Neutrophil (primary cell): ENCODE measurements around the gene AFMID.

ENCODE experiments used
- H3K27ac ChIP-seq: fragments of 200-600 bp; sonication (generic); 2 replicates; pipeline ENCODE4 v1.5.1; 2016; ENCODE audit warnings: mild to moderate bottlenecking, moderate library complexity
- H3K27me3 ChIP-seq: fragments of 200-600 bp; sonication (generic); 2 replicates; pipeline ENCODE4 v1.6.0; 2016; ENCODE audit warnings: mild to moderate bottlenecking
- H3K36me3 ChIP-seq: fragments of 200-600 bp; sonication (generic); 2 replicates; pipeline ENCODE4 v1.5.1; 2017
- H3K4me1 ChIP-seq, 2 experiments: fragments of 200-600 bp in 1 of 2; sonication (generic) in 1 of 2; 1 replicate in 1 of 2; 2 replicates in 1 of 2; pipeline versions ENCODE4 v1.5.1 to v1.6.1; 2013 to 2016; ENCODE audit warnings: low read depth in 1 of 2, low read length in 1 of 2, mild to moderate bottlenecking in 1 of 2, moderate library complexity in 1 of 2; ENCODE audit not compliant: control insufficient read depth in 1 of 2, insufficient read depth in 1 of 2
- H3K4me3 ChIP-seq, 2 experiments: fragments of 200-600 bp in 1 of 2; sonication (generic) in 1 of 2; 1 replicate in 1 of 2; 2 replicates in 1 of 2; pipeline ENCODE4 v1.5.1; 2013 to 2016; ENCODE audit warnings: low read depth in 1 of 2, low read length in 1 of 2, mild to moderate bottlenecking in 1 of 2, moderate library complexity in 1 of 2
- H3K9me3 ChIP-seq: fragments of 200-600 bp; sonication (generic); 2 replicates; pipeline ENCODE4 v1.5.1; 2016
- TF ChIP-seq, protein P1 (sequence below): fragments of 200-600 bp; sonication (generic); IDR thresholded peaks from 2 replicates; pipeline ENCODE4 v1.5.1; 2016; ENCODE audit warnings: antibody characterized with exemption

AFMID gene

GRCh38 chr17:78223765-78224164 lies 36.6 kb downstream of the AFMID start:
- peaks cover 52% of the 10 kb centered on the region for H3K36me3 ChIP-seq
- H3K9me3 ChIP-seq: no peaks in the 10 kb centered on the region
- no peak overlapping the region for H3K27ac ChIP-seq
- H3K4me3 ChIP-seq: no peak overlapping the region
- peaks cover 4 to 9% of the 10 kb centered on the region in 2 experiments for H3K4me1 ChIP-seq
- TF ChIP-seq, protein P1, sequence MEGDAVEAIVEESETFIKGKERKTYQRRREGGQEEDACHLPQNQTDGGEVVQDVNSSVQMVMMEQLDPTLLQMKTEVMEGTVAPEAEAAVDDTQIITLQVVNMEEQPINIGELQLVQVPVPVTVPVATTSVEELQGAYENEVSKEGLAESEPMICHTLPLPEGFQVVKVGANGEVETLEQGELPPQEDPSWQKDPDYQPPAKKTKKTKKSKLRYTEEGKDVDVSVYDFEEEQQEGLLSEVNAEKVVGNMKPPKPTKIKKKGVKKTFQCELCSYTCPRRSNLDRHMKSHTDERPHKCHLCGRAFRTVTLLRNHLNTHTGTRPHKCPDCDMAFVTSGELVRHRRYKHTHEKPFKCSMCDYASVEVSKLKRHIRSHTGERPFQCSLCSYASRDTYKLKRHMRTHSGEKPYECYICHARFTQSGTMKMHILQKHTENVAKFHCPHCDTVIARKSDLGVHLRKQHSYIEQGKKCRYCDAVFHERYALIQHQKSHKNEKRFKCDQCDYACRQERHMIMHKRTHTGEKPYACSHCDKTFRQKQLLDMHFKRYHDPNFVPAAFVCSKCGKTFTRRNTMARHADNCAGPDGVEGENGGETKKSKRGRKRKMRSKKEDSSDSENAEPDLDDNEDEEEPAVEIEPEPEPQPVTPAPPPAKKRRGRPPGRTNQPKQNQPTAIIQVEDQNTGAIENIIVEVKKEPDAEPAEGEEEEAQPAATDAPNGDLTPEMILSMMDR: no peak
- peaks cover 27% of the 10 kb centered on the region for H3K27me3 ChIP-seq

GRCh38 chr17:78224231-78225087 lies 37.3 kb downstream of the AFMID start:
- peaks cover 4 to 9% of the 10 kb centered on the region in 2 experiments for H3K4me1 ChIP-seq
- TF ChIP-seq, protein P1: no peak
- H3K36me3 ChIP-seq: peaks cover 49% of the 10 kb centered on the region
- no peak overlapping the region for H3K27ac ChIP-seq
- peaks cover 34% of the 10 kb centered on the region for H3K27me3 ChIP-seq
- H3K9me3 ChIP-seq: no peaks in the 10 kb centered on the region
- no peak overlapping the region for H3K4me3 ChIP-seq

DNA sequence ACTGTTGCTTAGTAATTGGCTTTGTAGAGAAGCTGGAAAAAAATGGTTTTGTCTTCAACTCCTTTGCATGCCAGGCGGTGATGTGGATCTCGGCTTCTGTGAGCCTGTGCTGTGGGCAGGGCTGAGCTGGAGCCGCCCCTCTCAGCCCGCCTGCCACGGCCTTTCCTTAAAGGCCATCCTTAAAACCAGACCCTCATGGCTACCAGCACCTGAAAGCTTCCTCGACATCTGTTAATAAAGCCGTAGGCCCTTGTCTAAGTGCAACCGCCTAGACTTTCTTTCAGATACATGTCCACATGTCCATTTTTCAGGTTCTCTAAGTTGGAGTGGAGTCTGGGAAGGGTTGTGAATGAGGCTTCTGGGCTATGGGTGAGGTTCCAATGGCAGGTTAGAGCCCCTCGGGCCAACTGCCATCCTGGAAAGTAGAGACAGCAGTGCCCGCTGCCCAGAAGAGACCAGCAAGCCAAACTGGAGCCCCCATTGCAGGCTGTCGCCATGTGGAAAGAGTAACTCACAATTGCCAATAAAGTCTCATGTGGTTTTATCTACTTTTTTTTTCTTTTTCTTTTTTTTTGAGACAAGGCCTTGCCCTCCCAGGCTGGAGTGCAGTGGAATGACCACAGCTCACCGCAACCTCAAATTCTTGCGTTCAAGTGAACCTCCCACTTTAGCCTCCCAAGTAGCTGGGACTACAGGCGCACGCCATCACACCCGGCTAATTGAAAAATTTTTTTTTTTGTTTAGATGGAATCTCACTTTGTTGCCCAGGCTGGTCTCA lies 38.1 kb downstream of the AFMID start:
- peaks cover 4 to 9% of the 10 kb centered on the region in 2 experiments for H3K4me1 ChIP-seq
- H3K36me3 ChIP-seq: peaks cover 43% of the 10 kb centered on the region
- H3K27me3 ChIP-seq: peaks cover 42% of the 10 kb centered on the region
- no peaks in the 10 kb centered on the region for H3K9me3 ChIP-seq
- H3K27ac ChIP-seq: no peak overlapping the region
- TF ChIP-seq, protein P1: no peak
- H3K4me3 ChIP-seq: no peak overlapping the region

DNA sequence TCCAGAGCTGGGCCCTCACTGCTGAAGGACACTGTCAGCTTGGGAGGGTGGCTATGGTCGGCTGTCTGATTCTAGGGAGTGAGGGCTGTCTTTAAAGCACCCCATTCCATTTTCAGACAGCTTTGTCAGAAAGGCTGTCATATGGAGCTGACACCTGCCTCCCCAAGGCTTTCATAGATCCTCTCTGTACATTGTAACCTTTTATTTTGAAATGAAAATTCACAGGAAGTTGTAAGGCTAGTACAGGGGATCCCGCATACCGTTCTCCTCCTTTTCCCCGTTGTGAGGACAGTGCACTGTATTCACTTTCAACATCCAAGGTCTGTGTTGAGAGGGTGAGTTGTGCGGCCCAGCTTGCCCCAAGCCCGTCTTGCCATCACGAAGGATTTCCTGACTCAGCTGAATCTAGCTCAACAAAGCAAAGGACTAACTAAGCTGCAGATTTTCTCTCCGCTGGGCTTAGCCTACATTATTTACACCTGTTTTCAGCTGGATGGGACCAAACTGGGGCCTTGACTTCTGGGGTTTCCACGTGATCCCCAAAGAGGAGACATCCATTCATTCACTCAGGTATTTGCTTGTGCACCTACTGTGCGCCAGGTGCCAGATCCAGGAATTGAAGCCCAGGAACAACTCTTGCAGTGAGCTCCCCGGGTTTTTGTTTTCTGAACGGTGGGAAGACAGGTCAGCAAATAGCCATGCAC lies 39.0 kb downstream of the AFMID start:
- peaks cover 37% of the 10 kb centered on the region for H3K36me3 ChIP-seq
- peaks cover 51% of the 10 kb centered on the region for H3K27me3 ChIP-seq
- no peaks in the 10 kb centered on the region for H3K9me3 ChIP-seq
- TF ChIP-seq, protein P1: no peak
- peaks cover 4 to 9% of the 10 kb centered on the region in 2 experiments for H3K4me1 ChIP-seq
- H3K4me3 ChIP-seq: no peak overlapping the region
- H3K27ac ChIP-seq: no peak overlapping the region

GRCh38 chr17:78226759-78227454 lies 39.7 kb downstream of the AFMID start:
- H3K27ac ChIP-seq: no peak overlapping the region
- TF ChIP-seq, protein P1: no peak
- peaks cover 58% of the 10 kb centered on the region for H3K27me3 ChIP-seq
- peaks cover 30% of the 10 kb centered on the region for H3K36me3 ChIP-seq
- no peak overlapping the region for H3K4me3 ChIP-seq
- peaks cover 4 to 9% of the 10 kb centered on the region in 2 experiments for H3K4me1 ChIP-seq
- H3K9me3 ChIP-seq: no peaks in the 10 kb centered on the region
